Endothelial cell of umbilical vein (primary cell): ENCODE data around the gene CYTH1. TPM values are rescaled to one million over a fixed set of nuclear protein-coding genes. Genes with fewer than 3 reads are reported as not detected.

Experiments
- BruUV-seq: library from RNA; stranded (reverse); fragments of 400-500 nt; replicated peaks from 2 replicates; lab custom pipeline; 2021; lab: Mats Ljungman, UMichigan
- CTCF ChIA-PET: fragments of 300-600, 350-600 bp; sonication (Branson Sonifier 250); formaldehyde crosslinking; loops from one replicate; lab custom pipeline; 2021; ENCODE audit warnings: antibody characterized with exemption, inconsistent platforms; lab: Charles Lee
- POLR2A ChIA-PET: fragments of 300-600, 350-600 bp; sonication (Branson Sonifier 250); formaldehyde crosslinking; loops from one replicate; lab custom pipeline; 2021; ENCODE audit warnings: antibody characterized with exemption, inconsistent platforms; lab: Charles Lee
- DNase-seq: peaks from one replicate; pipeline ENCODE4 v3.0.0-alpha.2; 2011; ENCODE audit warnings: low read depth, low spot score
- FAIRE-seq: peaks from 2 replicates; lab custom pipeline; 2011; peaks lifted over from hg19 to GRCh38; lab: Jason Lieb, UNC
- H2AFZ ChIP-seq: 2 replicates; pipeline ENCODE4 v1.6.0; 2012; ENCODE audit warnings: low read depth, low read length, control low read depth, inconsistent platforms
- H3K27ac ChIP-seq: 2 replicates; pipeline ENCODE4 v1.5.1; 2011; ENCODE audit warnings: low read depth, mild to moderate bottlenecking, control low read depth, low read length, moderate library complexity; ENCODE audit not compliant: insufficient read depth
- H3K27me3 ChIP-seq, 2 experiments: 2 replicates each; pipeline versions ENCODE4 v1.6.0 to v1.6.1; 2011; ENCODE audit warnings: low read length in 2 of 2, mixed read lengths in 1 of 2; ENCODE audit not compliant: control insufficient read depth in 2 of 2, insufficient read depth in 2 of 2
- H3K36me3 ChIP-seq, 2 experiments: 2 replicates in 1 of 2; 3 replicates in 1 of 2; pipeline ENCODE4 v1.5.1; 2011; ENCODE audit warnings: low read length in 2 of 2, mild to moderate bottlenecking in 1 of 2, moderate library complexity in 1 of 2; ENCODE audit not compliant: control insufficient read depth in 2 of 2, insufficient read depth in 2 of 2; ENCODE audit errors: extremely low read depth in 1 of 2
- H3K4me1 ChIP-seq: 3 replicates; pipeline ENCODE4 v1.5.1; 2011; ENCODE audit warnings: mild to moderate bottlenecking, low read length; ENCODE audit not compliant: control insufficient read depth, insufficient read depth; ENCODE audit errors: extremely low read depth
- H3K4me2 ChIP-seq: 2 replicates; pipeline ENCODE4 v1.6.1; 2011; ENCODE audit warnings: low read length, control low read depth, mixed read lengths; ENCODE audit not compliant: insufficient read depth
- H3K4me3 ChIP-seq, 3 experiments: fragments of 200-600 bp in 1 of 3; sonication (generic), shearing (Covaris generic) in 1 of 3; replicated peaks in 1 of 3; 2 replicates each; pipeline ENCODE4 v1.5.1; 2011 to 2016; ENCODE audit warnings: control low read depth in 3 of 3, low read length in 3 of 3, mild to moderate bottlenecking in 2 of 3, inconsistent platforms in 1 of 3, low read depth in 1 of 3, moderate library complexity in 1 of 3; ENCODE audit not compliant: insufficient read depth in 1 of 3
- H3K79me2 ChIP-seq: 2 replicates; pipeline ENCODE4 v1.6.0; 2012; ENCODE audit warnings: low read length, inconsistent platforms; ENCODE audit not compliant: control insufficient read depth, insufficient read depth
- H3K9ac ChIP-seq: replicated peaks from 2 replicates; pipeline ENCODE3; 2011; ENCODE audit warnings: low read length, control low read depth; ENCODE audit not compliant: insufficient read depth; ENCODE audit errors: extremely low read depth
- H3K9me1 ChIP-seq: replicated peaks from 3 replicates; pipeline ENCODE4 v1.6.0; 2011; ENCODE audit warnings: mild to moderate bottlenecking, low read length; ENCODE audit not compliant: control insufficient read depth, insufficient read depth; ENCODE audit errors: extremely low read depth
- H3K9me3 ChIP-seq: replicated peaks from 2 replicates; pipeline ENCODE4 v1.5.1; 2012; ENCODE audit warnings: low read length, inconsistent platforms; ENCODE audit not compliant: control insufficient read depth, insufficient read depth
- H4K20me1 ChIP-seq: replicated peaks from 2 replicates; pipeline ENCODE3; 2011; ENCODE audit warnings: mild to moderate bottlenecking, low read length; ENCODE audit not compliant: control insufficient read depth, insufficient read depth; ENCODE audit errors: extremely low read depth
- CTCF ChIP-seq, 2 donors: IDR thresholded peaks; 1 replicate in 1 of 2; 2 replicates in 1 of 2; pipeline ENCODE4 v1.5.1; 2011; ENCODE audit warnings: low read length in 2 of 2, mild to moderate bottlenecking in 2 of 2, moderate library complexity in 2 of 2, control low read depth in 1 of 2, inconsistent platforms in 1 of 2, low read depth in 1 of 2; ENCODE audit not compliant: insufficient read depth in 1 of 2; ENCODE audit errors: extremely low read depth in 1 of 2
- EZH2 ChIP-seq: IDR thresholded peaks from 2 replicates; pipeline ENCODE4 v1.6.1; 2012; ENCODE audit warnings: borderline replicate concordance, low read depth, mild to moderate bottlenecking, moderate library complexity, low read length, inconsistent platforms; ENCODE audit not compliant: severe bottlenecking
- FOS ChIP-seq: IDR thresholded peaks from 2 replicates; pipeline ENCODE4 v1.6.1; 2011; ENCODE audit warnings: mild to moderate bottlenecking, low read length, moderate library complexity, borderline replicate concordance; ENCODE audit not compliant: insufficient read depth
- GATA2 ChIP-seq: IDR thresholded peaks from 2 replicates; pipeline ENCODE4 v1.7.0; 2011; ENCODE audit warnings: low read depth, mild to moderate bottlenecking, moderate library complexity, mixed read lengths, low read length; ENCODE audit not compliant: insufficient read length, insufficient read depth
- JUN ChIP-seq: IDR thresholded peaks from 2 replicates; pipeline ENCODE4 v1.6.1; 2011; ENCODE audit warnings: borderline replicate concordance, low read depth; ENCODE audit not compliant: insufficient read length, insufficient read depth
- MAX ChIP-seq: IDR thresholded peaks from 2 replicates; pipeline ENCODE4 v1.6.1; 2011; ENCODE audit not compliant: insufficient read depth, insufficient read length
- MYC ChIP-seq: IDR thresholded peaks from one replicate; pipeline ENCODE4 v1.6.1; 2011; ENCODE audit warnings: mild to moderate bottlenecking, low read depth, low read length
- POLR2A ChIP-seq: IDR thresholded peaks from 2 replicates; pipeline ENCODE4 v1.6.1; 2012; ENCODE audit warnings: low read depth, mild to moderate bottlenecking, control low read depth, low read length
- POLR2AphosphoS5 ChIP-seq: IDR thresholded peaks from 2 replicates; pipeline ENCODE4 v1.6.1; 2012; ENCODE audit warnings: low read depth, mild to moderate bottlenecking, control low read depth, low read length, moderate library complexity; ENCODE audit not compliant: insufficient read depth
- dilution Hi-C: fragments of 300-500 bp; cut with MboI; formaldehyde crosslinking; loops from one replicate; pipeline ENCODE4 v1.15.0; 2019; ENCODE audit warnings: low sequenced_read_pairs; ENCODE audit not compliant: extremely low pct_ligation_motif_present
- intact Hi-C: fragments of 100-400 bp; cut with micrococcal nuclease; formaldehyde crosslinking; loops from one replicate; pipeline ENCODE4 v1.10.0; 2022
- polyA plus RNA-seq, 4 experiments: library from polyadenylated mRNA; depleted of rRNA in 3 of 4; stranded (reverse) in 3 of 4; unstranded in 1 of 4; fragments of >200 nt; gene quantifications; 2 replicates each; pipeline versions ENCODE4 v1.2.1 to v1.2.3, GENCODE V29; 2011 to 2012; ENCODE audit warnings: missing spikeins in 1 of 4
- total RNA-seq: library from RNA; stranded (reverse); gene quantifications from 2 replicates; pipeline ENCODE4 v1.2.3, GENCODE V29; 2021

Gene CYTH1
- total and polyA plus RNA-seq, 2 donors (not counting 3 experiments of a cell fraction or from before 2014, with no cell fraction given) = 35.9 to 49.9 TPM

GRCh38 chr17:78665387-78665951 is 116.6 kb downstream of the CYTH1 start:
- no peak for TF ChIP-seq POLR2A
- TF ChIP-seq CTCF (IDR thresholded peaks at IDR 0.05; ENCODE audit: extremely low read depth in 1 of 2, insufficient read depth in 1 of 2, low read depth in 1 of 2, low read length in 2 of 2) = no peak
- no peak for TF ChIP-seq FOS
- no peak for TF ChIP-seq MYC
- TF ChIP-seq GATA2 = no peak
- no peak for TF ChIP-seq MAX
- no peak for TF ChIP-seq POLR2AphosphoS5
- no peak for TF ChIP-seq EZH2
- no peak for TF ChIP-seq JUN
- Histone ChIP-seq H3K27ac (peak overlapping the region; percentile 84), H3K4me3 (no peak overlapping the region), H3K9me3 (no peaks in the 10 kb centered on the region), H3K27me3 (peaks cover 0 to 7% of the 10 kb centered on the region in 2 experiments), H4K20me1 (no peaks in the 10 kb centered on the region), H3K36me3 (no peaks in the 10 kb centered on the region), H3K9ac (peak overlapping the region; percentile 46), H3K4me1 (peaks cover 24% of the 10 kb centered on the region), H3K9me1 (no peaks in the 10 kb centered on the region), H3K79me2 (no peaks in the 10 kb centered on the region), H3K4me2 (peak overlapping the region; percentile 66), H2AFZ (peak overlapping the region; percentile 5)
- FAIRE-seq (no peak), DNase-seq (no peak)
- ChIA-PET POLR2A (interaction anchor here (0.7 kb wide), 1 partner anchor 73 kb away, joined by 4 read pairs; no protein-coding TSS in a partner anchor), CTCF (interaction anchor here (0.8 to 2.1 kb wide), 8 partner anchors 10 to 414 kb away, joined by 3 to 11 read pairs (median 5); no protein-coding TSS in a partner anchor)
- no TSS peak for BruUV-seq
- intact Hi-C loops = no loop called here
- dilution Hi-C loops = no loop called here
